HTERT RPE-1 (cell line): ENCODE data around the gene NDST1.

Experiments
- in situ Hi-C: fragments of 300-500 bp; cut with MboI; formaldehyde crosslinking; loops from 4 replicates; pipeline ENCODE4 v1.14.3; 2020; ENCODE audit warnings: low sequenced_read_pairs

Gene NDST1

DNA sequence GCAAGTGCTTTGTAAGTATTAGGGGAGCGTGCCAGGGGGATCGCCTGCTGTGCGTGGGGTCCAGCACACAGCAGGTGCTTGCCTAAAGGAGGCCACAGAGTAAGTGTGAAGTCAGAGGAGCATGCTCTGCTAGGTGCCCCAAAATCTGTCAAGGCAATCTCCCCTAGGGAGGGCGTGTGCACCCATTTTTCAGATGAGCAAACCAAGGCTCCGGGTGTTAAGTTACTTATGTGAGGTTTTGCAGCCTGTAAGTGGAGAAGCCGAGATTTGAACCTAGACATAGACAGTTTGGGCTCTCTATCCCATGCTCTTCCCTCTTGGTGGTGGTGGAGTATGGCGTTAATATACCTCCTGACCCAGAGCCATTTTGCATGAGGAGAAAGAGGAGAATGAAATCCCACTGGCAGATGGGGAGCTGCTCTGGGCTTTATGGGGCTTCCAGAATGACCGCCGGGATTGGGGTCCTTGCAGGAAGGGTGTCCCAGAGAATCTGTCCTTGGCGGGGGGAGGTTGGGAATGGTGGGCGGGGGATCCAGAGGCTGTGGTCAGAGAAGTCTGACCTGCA is 14.1 kb downstream of the NDST1 start:
- in situ Hi-C loops, result no loop called here

- in situ Hi-C loops, result no loop called here
Observed at GRCh38 chr5:150522504-150523414, 14.8 kb downstream of the NDST1 start.

- in situ Hi-C loops, result no loop called here
Observed at GRCh38 chr5:150523472-150524350, 15.8 kb downstream of the NDST1 start.

GRCh38 chr5:150525163-150525562 is 17.2 kb downstream of the NDST1 start:
- in situ Hi-C loops, result no loop called here

- in situ Hi-C loops, result no loop called here
Observed at GRCh38 chr5:150525781-150526180, 17.9 kb downstream of the NDST1 start.

- in situ Hi-C loops, result no loop called here
Observed at GRCh38 chr5:150527038-150527437, 19.1 kb downstream of the NDST1 start.

GRCh38 chr5:150527808-150528207 is 19.9 kb downstream of the NDST1 start:
- in situ Hi-C loops, result no loop called here

DNA sequence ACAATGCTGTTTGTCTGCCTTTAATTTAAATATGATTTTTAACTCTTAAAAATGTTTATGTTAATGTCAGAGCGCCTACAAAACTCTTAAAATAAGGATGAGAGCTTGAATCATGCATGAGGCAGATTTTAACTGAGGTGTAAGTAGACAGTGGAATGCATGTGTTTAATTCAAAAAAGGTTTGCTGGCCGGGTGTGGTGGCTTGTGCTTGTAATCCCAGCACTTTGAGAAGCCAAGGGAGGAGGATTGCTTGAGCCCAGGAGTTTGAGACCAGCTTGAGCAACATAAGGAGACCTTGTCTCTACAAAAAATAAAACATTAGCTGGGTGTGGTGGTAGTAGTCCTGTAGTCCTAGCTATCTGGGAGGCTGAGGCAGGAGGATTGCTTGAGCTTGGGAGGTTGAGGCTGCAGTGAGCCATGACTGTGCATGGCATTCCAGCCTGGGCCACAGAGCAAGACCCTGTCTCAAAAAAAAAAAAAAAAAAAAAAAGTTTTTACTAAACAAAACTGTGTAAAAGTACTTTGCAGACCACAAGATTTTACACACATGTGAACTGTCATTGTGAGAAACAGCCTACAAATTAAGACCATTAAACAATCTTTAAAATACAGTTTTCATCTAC is 21.1 kb downstream of the NDST1 start:
- in situ Hi-C loops, result no loop called here

GRCh38 chr5:150529555-150529954 is 21.6 kb downstream of the NDST1 start:
- in situ Hi-C loops, result no loop called here

DNA sequence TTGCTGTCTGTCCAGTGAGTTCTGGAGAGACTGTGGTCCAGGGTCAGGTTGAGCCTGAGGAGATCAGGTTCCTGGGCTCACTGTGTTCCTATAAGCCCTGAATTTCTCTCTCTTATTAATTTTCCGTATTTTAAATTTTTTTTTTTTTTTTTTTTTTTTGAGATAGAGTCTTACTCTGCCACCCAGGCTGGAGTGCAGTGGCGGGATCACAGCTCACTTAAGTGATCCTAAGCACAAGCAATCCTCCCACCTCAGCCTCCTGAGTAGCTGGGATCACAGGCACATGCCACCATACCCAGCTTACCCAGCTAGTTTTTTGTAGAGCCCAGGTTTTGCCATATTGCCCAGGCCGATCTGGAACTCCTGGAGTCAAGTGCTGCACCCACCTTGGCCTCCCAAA is 22.5 kb downstream of the NDST1 start:
- in situ Hi-C loops, result no loop called here

DNA sequence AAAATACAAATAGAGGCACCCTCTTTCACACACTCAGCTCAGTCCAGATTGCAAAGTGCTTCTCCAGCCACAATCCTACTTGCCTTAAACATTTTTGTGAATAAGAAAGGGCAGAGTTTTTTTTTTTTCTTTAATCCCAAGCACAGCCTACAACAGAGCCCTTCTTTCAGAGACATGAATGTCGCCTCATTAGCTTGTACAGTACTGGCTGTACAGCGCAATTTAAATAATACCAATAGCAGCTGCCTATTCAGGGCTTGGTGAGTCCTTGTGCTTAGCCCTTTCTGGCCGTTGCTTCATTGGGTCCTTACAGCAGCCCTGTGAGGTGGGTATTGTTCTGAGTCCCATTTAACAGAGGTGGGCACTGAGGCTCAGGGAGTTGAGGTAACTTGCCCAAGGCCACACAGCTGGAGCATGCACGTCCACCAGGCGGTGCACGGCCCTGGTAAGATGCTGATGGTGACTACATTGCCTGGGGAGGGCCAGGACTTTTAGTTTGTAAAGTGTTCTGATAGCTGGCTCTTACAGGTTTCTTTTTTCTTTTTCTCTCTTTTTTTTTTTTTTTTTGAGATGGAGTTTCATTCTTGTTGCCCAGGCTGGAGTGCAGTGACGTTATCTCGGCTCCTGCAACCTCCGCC is 23.1 kb downstream of the NDST1 start:
- in situ Hi-C loops, result no loop called here

- in situ Hi-C loops, result no loop called here
Observed at GRCh38 chr5:150531686-150532085, 23.8 kb downstream of the NDST1 start.

DNA sequence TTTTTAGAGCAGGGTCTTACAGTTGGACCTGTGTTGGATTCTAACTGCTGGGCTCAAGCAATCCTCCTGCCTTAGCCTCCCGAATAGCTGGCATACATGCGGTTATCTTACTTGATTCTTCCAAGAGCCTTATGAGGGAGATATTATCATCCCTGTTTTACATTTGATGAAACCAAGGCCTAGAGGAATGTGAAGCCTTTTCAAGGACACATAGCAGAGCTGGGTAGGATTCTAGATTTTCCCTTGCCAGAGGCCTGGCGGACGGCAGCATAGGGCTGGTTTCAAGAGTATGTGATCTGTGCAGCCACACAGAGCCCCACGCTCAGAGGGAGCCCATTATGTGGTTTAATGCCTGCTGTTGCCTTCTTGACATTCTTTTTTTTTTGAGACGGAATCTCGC is 24.2 kb downstream of the NDST1 start:
- in situ Hi-C loops, result no loop called here

GRCh38 chr5:150532996-150533395 is 25.1 kb downstream of the NDST1 start:
- in situ Hi-C loops, result no loop called here

DNA sequence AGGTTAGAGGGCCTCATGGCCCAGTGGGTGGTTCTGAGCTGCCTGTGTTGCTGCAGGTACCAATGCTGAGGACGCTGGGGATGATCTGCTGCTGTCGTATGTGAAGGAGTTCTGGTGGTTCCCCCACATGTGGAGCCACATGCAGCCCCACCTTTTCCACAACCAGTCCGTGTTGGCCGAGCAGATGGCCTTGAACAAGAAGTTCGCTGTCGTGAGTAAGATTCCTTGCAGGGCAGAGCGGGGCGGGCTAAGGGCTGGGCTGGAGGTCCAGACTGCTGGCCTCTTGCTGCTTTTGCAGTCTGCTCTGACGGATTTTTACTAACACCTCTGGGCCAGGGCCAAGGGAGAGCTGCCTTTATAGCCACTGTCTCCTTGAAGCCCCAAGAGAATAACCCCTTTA is 26.9 kb downstream of the NDST1 start:
- in situ Hi-C loops, result no loop called here

- in situ Hi-C loops, result no loop called here
Observed at GRCh38 chr5:150535611-150536010, 27.7 kb downstream of the NDST1 start.

DNA sequence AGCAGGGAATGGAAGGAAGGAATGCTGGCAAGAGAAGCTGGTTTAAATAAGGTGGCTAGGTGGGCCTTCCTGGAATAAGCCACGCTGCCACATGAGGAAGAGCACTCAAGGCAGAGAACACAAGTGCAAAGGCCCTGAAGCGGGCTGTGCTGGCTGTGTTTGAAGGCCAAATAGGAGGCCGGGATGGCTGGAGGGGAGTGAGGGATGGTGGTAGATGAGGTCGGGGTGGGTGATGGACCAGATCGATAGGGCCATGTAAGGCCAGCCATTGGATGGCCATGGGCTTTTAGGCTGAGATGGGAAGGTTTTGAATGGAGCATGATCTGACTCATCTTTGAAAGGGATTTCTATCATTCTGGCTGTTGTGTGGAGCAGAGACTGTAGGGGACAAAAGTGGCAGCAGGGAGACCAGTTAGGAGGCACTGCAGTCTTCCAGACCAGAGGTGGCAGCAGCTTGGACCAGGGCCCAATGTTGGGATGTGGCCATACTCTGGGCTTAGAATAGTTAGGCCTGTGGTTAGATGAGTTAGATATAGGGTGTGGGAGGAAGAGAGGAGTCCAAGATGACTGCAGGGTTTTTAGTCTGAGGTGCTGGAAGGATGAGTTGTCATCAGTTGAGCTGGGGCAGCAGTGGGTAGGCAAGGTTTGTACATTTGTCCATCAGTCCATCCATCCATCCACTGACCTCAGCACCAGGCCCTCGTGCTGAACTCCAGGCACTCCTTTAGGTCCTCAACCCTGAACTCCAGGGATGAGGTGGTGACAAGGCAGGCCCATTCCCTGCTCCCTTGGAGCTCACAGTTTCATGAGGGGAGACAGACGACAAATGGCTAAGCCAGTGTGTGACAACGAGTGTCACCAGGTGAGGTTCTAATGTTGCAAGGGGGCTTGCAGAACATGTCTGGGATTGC is 30.3 kb downstream of the NDST1 start:
- in situ Hi-C loops, result no loop called here

GRCh38 chr5:150539206-150539605 is 31.3 kb downstream of the NDST1 start:
- in situ Hi-C loops, result no loop called here

GRCh38 chr5:150540042-150540441 is 32.1 kb downstream of the NDST1 start:
- in situ Hi-C loops, result no loop called here
